ENCODE measurements around the gene EIF2AK2.

The EIF2AK2 gene

GRCh38 chr2:37173741-37174140, 17.0 kb upstream of the EIF2AK2 start:
- no peak for DNase-seq (ENCODE audit: low spot score)
- no peak for FAIRE-seq

GRCh38 chr2:37171624-37171950, 14.8 kb upstream of the EIF2AK2 start:
- no peak for FAIRE-seq
- no peak for DNase-seq (ENCODE audit: low spot score)

GRCh38 chr2:37168217-37168981, 11.6 kb upstream of the EIF2AK2 start:
- FAIRE-seq (no peak), DNase-seq (ENCODE audit: low spot score) (peak; percentile 29)

GRCh38 chr2:37167636-37168180, 10.9 kb upstream of the EIF2AK2 start:
- FAIRE-seq: peak; percentile 78
- DNase-seq (ENCODE audit: low spot score): no peak

- no peak for FAIRE-seq
- DNase-seq (ENCODE audit: low spot score): no peak
These were observed 8.0 kb upstream of the EIF2AK2 start for GRCh38 chr2:37164757-37165156.

- FAIRE-seq (no peak), DNase-seq (ENCODE audit: low spot score) (no peak)
These were observed 516 bp downstream of the EIF2AK2 start for GRCh38 chr2:37156071-37156856.

GRCh38 chr2:37154785-37155184, 2.0 kb downstream of the EIF2AK2 start:
- FAIRE-seq (no peak), DNase-seq (ENCODE audit: low spot score) (no peak)

- FAIRE-seq (no peak), DNase-seq (ENCODE audit: low spot score) (no peak)
These were observed 3.6 kb downstream of the EIF2AK2 start for GRCh38 chr2:37153224-37153623.

- no peak for FAIRE-seq
These were observed 7.0 kb downstream of the EIF2AK2 start for GRCh38 chr2:37149626-37150322.

GRCh38 chr2:37148325-37148724, 8.5 kb downstream of the EIF2AK2 start:
- DNase-seq (ENCODE audit: low spot score) (no peak), FAIRE-seq (no peak)

More at GRCh38 chr2:37149626-37150322, 7.0 kb downstream of the EIF2AK2 start:
- DNase-seq (ENCODE audit: low spot score): no peak

- no peak for FAIRE-seq
- DNase-seq (ENCODE audit: low spot score): no peak
These were observed 10.7 kb downstream of the EIF2AK2 start for GRCh38 chr2:37146062-37146461.

GRCh38 chr2:37143974-37144373, 12.8 kb downstream of the EIF2AK2 start:
- no peak for FAIRE-seq
- no peak for DNase-seq (ENCODE audit: low spot score)

- DNase-seq (ENCODE audit: low spot score) (no peak), FAIRE-seq (no peak)
These were observed 14.2 kb downstream of the EIF2AK2 start for GRCh38 chr2:37142546-37142945.

- DNase-seq (ENCODE audit: low spot score) (no peak), FAIRE-seq (no peak)
These were observed 23.9 kb downstream of the EIF2AK2 start for GRCh38 chr2:37132914-37133313.

- DNase-seq (ENCODE audit: low spot score): no peak
- FAIRE-seq: no peak
These were observed 31.4 kb downstream of the EIF2AK2 start for GRCh38 chr2:37125416-37125815.

- no peak for FAIRE-seq
These were observed 37.6 kb downstream of the EIF2AK2 start for GRCh38 chr2:37119157-37119556.

GRCh38 chr2:37117566-37117965, 39.2 kb downstream of the EIF2AK2 start:
- no peak for FAIRE-seq
- no peak for DNase-seq (ENCODE audit: low spot score)

More at GRCh38 chr2:37119157-37119556, 37.6 kb downstream of the EIF2AK2 start:
- DNase-seq (ENCODE audit: low spot score): no peak

GRCh38 chr2:37111958-37112357, 44.8 kb downstream of the EIF2AK2 start:
- FAIRE-seq: no peak

GRCh38 chr2:37110306-37111212, 46.2 kb downstream of the EIF2AK2 start:
- FAIRE-seq (no peak), DNase-seq (ENCODE audit: low spot score) (no peak)

More at GRCh38 chr2:37111958-37112357, 44.8 kb downstream of the EIF2AK2 start:
- no peak for DNase-seq (ENCODE audit: low spot score)

GRCh38 chr2:37109523-37109922, 47.3 kb downstream of the EIF2AK2 start:
- DNase-seq (ENCODE audit: low spot score): no peak
- no peak for FAIRE-seq

- no peak for DNase-seq (ENCODE audit: low spot score)
- FAIRE-seq: no peak
These were observed 51.6 kb downstream of the EIF2AK2 start for GRCh38 chr2:37105150-37105549.
